Skeletal muscle cell (primary cell): ENCODE measurements around the gene SPECC1L.

Source experiments
- DNase-seq: peaks from one replicate; pipeline ENCODE4 v3.0.0-alpha.2; 2010; ENCODE audit warnings: low read depth
- H3K4me3 ChIP-seq: 2 replicates; pipeline ENCODE4 v1.5.1; 2011; ENCODE audit warnings: low read depth, mild to moderate bottlenecking, control low read depth, low read length, moderate library complexity

Gene SPECC1L

DNA sequence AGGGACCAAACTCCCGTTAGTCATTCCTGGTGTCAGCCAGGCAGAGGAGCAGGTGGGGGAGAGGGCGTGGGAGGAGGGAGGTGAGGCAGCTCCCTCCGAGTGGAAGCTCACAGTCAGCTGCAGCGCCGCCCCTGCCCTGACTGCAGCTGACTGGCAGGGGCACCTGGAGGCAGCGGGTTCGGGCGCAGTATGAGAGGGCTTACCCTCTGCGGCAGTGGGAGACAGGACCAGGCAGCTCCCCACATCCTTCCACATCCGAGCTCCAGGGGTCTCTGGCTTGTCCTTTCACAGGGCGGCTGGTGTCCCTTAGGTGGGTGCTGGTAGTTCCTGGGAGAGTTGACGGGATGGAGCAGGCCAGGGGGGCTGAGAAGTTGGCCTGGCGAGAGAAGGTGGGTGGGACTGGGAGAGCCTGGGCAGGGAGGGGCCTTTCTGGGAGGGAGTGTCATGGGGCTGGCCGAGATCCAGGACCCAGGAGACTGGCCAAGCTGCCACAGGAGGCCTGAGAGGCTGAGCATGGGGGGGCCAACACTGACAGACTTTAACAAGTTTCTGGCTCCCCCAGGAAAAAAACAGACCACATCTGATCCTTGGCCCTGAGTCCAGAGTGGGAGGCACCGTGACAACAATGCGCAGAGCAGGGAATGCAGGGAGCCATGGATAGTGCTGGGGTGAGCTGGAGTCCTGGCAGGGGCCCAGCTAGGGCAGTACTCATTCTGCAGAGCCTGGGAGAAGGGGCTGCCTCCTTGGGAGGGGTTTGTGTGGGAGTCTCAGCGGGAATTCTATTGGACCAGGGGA is 161.6 kb downstream of the SPECC1L start:
- no peak overlapping the region for H3K4me3 ChIP-seq
- peak; percentile 31 for DNase-seq

DNA sequence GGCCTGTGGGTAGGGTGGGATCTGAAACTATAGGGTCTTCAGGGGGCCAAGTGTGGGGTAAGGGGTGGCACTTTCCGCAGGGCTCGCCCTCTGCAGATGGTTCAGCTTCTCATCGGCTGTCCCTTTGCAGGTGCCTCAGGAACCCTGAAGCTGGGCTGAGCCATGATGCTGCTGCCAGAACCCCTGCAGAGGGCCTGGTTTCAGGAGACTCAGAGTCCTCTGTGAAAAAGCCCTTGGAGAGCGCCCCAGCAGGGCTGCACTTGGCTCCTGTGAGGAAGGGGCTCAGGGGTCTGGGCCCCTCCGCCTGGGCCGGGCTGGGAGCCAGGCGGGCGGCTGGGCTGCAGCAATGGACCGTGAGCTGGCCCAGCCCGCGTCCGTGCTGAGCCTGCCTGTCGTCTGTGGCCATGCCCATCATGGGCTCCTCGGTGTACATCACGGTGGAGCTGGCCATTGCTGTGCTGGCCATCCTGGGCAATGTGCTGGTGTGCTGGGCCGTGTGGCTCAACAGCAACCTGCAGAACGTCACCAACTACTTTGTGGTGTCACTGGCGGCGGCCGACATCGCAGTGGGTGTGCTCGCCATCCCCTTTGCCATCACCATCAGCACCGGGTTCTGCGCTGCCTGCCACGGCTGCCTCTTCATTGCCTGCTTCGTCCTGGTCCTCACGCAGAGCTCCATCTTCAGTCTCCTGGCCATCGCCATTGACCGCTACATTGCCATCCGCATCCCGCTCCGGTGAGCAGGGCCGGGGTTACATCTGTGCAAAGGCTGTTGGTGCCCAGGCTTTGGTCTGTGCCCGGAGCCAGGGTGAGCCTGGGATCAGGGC is 162.6 kb downstream of the SPECC1L start:
- H3K4me3 ChIP-seq: no peak overlapping the region
- no peak for DNase-seq

DNA sequence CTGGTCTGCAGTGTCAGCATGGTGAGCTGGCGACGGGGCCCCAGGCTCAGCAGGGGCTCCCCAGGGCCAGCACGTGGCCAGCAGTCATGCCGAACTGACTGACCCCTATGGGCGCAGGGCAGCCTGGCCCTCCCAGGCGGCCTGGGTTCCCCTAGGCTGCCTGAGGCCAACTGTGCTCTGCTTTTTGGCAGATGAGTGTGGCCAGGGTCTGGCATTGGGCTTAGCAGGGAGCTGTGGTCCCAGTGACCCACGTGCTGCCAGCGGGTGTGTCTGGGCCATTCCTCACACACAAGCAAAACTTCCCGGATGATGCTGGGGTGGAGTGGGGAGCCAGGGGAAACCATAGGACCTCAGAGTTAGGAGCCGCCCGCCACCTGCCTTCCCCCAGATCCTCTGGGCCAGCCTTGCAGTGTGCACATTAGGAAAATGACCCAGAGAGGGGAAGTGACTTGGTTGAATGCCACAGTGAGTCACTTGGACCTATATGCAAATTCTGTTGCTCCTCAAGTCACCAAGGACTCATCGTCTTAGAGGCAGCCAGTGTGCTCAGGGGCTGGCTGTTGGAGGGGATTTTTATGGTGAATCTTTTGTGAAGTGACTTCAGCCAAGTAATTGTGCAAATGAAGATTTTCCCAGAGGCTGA is 163.3 kb downstream of the SPECC1L start:
- DNase-seq: no peak
- H3K4me3 ChIP-seq: no peak overlapping the region

DNA sequence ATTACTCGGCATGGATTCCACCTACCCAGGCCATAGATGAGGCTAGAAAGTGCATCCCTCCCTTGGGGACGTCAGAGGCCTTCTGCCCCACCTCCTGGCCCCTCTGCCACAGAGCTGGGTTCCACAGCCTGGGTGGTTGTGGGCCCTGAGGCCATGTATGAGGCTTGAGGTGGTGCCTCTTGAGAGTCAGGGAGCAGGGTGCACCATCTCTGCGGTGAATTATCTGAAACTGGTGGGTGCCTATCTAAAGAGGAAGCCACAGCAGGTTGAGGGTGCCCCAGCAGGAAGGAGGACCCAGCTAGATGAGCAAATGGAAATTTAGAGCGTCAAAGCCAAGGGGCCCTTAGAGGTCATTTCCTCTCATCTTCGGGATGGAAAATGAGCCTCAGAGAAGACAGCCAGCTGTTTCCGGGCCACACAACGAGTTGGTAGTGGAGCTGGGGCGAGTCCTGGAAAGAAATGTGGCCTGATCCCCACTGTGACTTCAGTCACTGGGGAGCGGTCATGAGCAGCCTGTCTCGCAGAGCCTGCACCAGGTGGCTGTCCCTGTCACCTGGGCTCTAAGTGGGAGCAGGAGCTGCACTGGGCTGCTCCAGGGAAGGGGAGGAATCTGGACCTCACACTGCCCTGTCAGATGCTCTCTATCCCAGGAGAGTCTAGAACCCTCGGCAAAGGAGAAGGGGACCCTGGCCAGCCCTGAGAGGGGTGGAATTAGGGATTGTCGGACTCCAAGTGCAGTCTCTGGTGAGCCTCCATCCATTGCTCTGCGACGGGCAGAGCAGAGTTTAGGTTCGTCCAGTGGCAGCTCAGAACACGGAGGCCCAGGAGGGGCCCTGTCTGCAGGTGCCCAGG is 164.1 kb downstream of the SPECC1L start:
- DNase-seq: no peak
- no peak overlapping the region for H3K4me3 ChIP-seq

DNA sequence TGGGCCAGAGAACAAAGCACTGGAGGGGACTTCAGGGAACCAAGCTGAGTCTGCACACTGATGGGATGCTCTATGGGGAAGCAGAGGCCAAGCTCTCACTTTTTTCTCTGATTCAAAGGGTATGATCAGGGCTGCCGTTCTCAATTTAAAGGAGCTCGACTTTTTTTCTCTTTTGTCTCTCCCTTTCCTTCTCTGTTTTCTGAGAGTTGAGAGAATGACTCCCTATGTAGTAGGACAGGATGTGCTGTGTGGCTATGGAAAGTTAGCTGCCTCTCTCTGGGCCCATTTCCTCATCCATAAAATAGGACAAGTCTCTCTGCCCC is 164.7 kb downstream of the SPECC1L start:
- no peak for DNase-seq
- H3K4me3 ChIP-seq: no peak overlapping the region

DNA sequence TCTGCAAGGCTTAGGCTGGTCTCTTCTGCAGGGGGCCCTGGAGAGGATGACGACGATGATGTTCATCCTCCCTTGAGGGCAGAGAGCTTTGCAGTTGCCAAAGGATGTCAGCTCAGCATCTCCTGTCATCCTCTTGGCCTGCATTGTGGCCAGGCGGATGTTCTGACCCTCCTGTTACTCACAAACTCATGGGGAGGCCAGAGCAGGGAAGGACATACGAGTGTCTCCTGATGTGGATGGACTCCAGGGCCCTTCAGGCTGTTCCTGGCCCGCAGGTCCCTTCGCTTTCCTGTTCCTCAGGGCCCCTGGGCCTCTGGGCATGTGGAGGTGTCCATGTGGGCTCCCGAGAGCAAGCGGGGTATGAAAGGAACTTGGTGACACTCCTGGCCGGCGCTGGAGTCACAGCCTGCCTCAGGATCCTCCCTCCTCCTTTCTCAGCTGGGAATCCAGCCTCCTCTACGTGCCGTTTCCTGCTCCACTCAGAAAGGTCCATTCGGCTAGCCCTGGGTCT is 165.3 kb downstream of the SPECC1L start:
- H3K4me3 ChIP-seq: no peak overlapping the region
- DNase-seq: peak; percentile 66

DNA sequence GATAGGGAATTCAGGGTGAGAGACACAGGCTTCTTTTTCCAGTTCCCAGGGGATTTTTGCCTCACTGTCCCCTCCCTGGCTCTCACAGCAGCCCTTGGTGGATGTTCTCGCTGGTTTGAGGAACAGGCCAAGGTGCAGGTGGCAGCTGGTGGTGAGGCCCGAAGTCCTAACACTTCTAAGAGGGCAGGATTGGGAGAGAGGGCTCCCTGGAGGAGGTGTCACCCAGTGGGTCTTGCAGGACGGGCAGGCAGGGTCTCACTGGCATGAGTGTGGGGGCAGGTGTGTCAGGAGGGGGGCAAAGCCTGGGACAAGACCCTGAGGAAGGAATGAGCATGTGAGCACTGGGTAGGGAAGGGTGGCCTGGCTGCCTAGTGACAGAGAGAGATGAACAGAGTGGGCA is 165.9 kb downstream of the SPECC1L start:
- DNase-seq: no peak
- no peak overlapping the region for H3K4me3 ChIP-seq

DNA sequence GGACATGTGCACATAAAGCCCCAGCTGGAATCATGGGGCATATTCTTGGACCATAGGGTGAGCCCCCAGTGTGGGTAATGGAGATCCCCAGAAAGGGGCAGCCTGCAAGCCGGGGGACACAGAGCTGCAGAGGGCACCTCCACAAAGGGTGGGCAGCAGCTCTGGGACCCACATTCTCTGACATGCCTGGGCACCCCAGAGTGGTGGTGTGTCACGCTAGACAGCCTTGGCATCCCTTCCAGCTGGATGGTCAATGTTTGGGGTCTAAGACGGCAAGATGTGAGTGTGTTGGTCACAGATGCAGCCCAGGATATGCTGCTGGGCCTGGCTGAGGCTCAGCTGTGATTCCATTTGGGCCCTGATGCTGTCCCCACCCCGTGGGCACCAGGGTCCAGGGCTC is 166.5 kb downstream of the SPECC1L start:
- DNase-seq: no peak
- no peak overlapping the region for H3K4me3 ChIP-seq

DNA sequence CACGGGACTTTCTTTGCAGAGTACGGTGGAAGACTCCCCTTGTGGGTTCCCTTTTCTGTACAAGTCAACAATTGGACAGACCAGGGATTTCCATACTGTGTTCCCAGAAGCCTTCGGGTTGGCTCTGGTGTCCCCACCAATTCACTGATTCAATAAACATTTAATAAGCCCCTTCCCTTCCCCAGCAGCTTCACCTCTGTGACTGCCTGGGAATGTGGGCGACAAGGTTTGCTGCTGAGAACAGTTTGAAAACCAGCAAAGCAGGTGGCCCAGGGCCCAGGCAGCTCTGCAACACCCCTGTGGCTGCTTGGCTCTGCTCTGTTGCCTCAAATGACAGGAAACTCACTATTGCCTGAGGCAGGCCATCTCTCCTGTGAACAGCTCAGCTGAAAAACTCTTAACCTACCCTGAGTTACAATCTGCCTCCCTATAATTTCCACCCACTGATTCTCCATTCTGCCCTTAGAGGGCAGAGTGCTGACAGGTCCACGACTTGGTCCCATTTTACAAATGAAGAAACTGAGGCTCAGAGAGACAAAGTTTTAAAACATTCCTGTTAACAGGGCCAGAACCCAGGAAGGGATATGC is 167.2 kb downstream of the SPECC1L start:
- DNase-seq: no peak
- H3K4me3 ChIP-seq: no peak overlapping the region

DNA sequence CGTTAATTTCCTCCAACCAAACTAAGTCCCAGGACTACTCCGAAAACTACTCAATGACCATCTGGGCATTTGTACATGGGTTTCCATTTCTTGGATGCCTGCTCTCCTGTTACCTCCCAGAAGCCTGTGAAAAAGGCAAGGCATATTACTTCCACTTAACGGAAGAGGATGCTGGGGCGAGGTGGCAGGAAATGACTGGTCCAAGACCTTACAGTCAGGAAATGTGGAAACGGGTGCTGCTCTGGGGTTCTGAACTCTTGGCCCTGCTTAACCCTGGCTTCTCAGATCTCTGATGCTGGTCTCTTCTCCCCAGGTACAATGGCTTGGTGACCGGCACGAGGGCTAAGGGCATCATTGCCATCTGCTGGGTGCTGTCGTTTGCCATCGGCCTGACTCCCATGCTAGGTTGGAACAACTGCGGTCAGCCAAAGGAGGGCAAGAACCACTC is 169.7 kb downstream of the SPECC1L start:
- H3K4me3 ChIP-seq: no peak overlapping the region
- DNase-seq: no peak

DNA sequence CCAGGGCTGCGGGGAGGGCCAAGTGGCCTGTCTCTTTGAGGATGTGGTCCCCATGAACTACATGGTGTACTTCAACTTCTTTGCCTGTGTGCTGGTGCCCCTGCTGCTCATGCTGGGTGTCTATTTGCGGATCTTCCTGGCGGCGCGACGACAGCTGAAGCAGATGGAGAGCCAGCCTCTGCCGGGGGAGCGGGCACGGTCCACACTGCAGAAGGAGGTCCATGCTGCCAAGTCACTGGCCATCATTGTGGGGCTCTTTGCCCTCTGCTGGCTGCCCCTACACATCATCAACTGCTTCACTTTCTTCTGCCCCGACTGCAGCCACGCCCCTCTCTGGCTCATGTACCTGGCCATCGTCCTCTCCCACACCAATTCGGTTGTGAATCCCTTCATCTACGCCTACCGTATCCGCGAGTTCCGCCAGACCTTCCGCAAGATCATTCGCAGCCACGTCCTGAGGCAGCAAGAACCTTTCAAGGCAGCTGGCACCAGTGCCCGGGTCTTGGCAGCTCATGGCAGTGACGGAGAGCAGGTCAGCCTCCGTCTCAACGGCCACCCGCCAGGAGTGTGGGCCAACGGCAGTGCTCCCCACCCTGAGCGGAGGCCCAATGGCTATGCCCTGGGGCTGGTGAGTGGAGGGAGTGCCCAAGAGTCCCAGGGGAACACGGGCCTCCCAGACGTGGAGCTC is 170.2 kb downstream of the SPECC1L start:
- no peak overlapping the region for H3K4me3 ChIP-seq
- DNase-seq: no peak

DNA sequence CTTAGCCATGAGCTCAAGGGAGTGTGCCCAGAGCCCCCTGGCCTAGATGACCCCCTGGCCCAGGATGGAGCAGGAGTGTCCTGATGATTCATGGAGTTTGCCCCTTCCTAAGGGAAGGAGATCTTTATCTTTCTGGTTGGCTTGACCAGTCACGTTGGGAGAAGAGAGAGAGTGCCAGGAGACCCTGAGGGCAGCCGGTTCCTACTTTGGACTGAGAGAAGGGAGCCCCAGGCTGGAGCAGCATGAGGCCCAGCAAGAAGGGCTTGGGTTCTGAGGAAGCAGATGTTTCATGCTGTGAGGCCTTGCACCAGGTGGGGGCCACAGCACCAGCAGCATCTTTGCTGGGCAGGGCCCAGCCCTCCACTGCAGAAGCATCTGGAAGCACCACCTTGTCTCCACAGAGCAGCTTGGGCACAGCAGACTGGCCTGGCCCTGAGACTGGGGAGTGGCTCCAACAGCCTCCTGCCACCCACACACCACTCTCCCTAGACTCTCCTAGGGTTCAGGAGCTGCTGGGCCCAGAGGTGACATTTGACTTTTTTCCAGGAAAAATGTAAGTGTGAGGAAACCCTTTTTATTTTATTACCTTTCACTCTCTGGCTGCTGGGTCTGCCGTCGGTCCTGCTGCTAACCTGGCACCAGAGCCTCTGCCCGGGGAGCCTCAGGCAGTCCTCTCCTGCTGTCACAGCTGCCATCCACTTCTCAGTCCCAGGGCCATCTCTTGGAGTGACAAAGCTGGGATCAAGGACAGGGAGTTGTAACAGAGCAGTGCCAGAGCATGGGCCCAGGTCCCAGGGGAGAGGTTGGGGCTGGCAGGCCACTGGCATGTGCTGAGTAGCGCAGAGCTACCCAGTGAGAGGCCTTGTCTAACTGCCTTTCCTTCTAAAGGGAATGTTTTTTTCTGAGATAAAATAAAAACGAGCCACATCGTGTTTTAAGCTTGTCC is 171.0 kb downstream of the SPECC1L start:
- no peak for DNase-seq
- H3K4me3 ChIP-seq: no peak overlapping the region

DNA sequence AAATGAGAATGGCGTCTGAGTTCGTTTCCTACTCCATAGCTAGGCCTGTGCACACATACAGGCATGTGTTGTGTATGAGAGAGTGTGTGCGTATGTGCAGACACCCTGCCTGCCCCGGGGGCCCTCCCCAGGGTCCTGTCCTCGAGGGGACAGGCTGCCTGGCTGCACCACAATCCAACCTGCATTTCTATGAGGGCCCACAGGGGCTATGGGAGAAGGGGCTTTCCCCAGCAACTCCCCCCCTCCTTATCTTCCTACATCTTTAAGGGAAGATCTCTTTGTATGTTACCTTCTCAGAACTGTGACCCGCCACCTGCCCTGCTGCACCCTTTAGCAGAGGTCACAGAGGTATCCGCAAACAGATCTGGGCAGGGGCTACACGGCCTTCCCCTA is 171.7 kb downstream of the SPECC1L start:
- no peak for DNase-seq
- H3K4me3 ChIP-seq: no peak overlapping the region

DNA sequence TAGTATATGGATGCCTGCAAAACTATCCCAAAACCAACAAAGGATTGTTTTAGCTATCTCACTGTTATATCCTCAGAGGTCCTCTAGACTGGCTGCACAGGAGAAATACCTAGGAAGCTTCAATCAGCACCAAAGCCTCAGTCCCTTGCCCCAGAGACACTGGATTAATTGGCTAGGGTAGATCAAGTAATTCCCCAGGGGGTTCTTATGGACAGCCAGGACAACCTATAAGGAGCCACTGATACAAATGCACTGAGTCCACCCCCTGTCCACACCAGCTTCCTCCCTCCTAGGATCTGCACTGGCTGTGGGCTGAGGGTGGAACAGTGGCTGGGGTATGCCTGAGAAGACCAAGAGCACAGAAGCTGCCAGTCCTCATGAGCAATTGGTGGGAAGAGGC is 173.0 kb downstream of the SPECC1L start:
- no peak overlapping the region for H3K4me3 ChIP-seq
- no peak for DNase-seq

DNA sequence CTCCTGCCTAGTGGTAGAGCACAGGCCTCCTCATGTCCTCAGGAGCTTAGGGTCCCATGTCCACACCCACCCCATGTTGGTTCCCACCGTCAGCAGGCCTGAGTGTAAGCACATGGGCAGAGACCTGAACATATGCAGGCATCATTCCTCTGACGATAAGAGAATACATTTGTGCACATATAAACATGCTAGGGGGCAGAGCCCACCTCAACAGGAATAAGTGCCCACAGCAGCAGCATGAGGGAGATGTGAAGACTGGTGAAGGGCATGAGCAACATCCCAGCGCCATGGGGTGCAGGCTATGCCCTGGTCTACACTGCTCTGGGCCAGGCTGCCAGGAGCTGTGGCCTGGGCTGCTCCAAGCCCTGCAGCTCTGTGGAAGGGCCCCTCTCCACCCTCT is 173.6 kb downstream of the SPECC1L start:
- no peak overlapping the region for H3K4me3 ChIP-seq

DNA sequence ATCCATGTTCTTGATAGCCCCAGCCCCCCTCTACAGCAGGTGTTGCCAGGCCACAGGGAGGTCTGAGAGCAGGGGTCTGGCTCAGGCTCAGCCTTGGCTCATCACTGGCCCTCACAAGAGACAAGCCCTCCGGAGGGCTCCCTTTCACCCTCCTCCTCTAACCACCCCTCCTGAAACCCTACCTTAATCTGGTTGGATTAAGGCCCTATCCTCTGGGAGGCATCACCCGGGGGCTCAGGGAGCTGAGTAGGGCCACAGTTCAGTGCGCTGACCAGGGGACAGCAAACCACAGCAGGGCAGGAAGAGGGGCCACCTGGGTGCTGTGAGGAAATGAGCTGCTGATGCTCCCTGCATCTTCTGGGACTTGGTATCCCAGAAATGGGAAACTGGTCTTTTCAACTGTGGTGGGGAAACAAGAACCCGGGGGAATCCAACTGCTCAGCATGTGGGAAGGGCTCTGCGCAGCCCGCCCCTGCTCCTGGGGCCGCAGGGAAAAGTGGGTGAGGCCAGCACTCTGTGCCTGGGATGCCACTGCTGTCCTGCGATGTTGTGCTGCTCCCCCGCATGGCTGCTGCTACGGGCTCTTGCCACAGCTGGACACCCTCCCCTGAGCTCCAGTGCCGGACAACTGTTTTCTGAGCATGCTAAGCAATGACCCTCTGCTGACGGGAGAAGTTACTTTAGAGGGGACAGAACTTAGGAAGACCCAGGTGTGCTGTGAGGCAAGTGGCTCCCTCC is 174.3 kb downstream of the SPECC1L start:
- H3K4me3 ChIP-seq: no peak overlapping the region
- DNase-seq: no peak

More for the DNA sequence above, 173.6 kb downstream of the SPECC1L start:
- DNase-seq: no peak
